ENCODE results near the gene YIPF3. TPM values are rescaled to one million over a fixed set of nuclear protein-coding genes. Genes with fewer than 3 reads are reported as not detected.

Gene YIPF3
- total and polyA plus RNA-seq, 9 of the 15 experiments (the other 6 are each of a cell fraction or from before 2014, with no cell fraction given): 27.5 to 75.3 (median 57.6) TPM

DNA sequence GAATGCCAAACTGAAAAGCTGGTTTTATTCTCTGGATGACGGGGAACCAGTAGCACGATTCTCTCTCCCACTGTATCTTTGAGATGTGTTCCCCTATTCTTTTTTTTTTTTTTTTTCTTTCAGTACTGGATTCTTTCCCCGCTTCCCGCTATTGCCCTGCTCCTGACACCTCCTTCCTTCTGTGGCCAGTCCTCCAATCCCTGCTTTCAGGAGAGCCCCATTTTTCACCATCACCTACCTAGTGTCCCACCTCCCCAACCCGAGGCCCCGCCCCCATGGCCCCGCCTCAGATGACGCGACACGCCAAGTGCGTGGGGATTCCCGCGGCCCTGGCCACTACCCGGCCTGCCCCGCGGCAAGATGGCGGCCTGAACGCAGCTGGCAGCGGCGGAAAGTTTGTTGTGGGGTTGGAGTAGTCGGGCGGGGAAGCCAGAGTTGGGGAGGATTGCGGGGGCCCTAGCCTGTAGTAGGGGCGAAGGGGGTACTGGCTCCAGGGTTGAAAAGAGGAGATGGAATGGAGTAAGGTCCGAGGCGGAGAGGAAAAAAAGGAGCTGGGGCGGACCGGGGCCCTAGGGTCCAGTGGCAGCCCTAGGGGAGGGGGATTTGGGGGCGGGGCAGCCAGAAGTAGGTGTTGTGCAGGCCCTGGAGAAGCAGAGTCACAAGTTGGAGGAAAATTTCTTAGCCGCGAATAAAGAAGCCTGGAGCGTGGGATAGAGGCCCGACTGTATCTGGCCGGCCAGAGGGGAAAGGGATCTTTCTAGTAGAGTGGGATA lies 39.3 kb downstream of the YIPF3 start, which contains the start of gene TJAP1 (continued):
- TF ChIP-seq ZNF407 (IDR thresholded peaks at IDR 0.05; ENCODE audit: low read depth) (no peak), ARHGAP35 (IDR thresholded peaks at IDR 0.05; ENCODE audit: partially characterized antibody) (no peak), ZNF217 (CRISPR knock-in tag; IDR thresholded peaks at IDR 0.05) (no peak), CCNT2 (IDR thresholded peaks at IDR 0.05; ENCODE audit: borderline replicate concordance, extremely low read depth, insufficient read length, low read depth, low read length) (peak; percentile 68), POLR2G (IDR thresholded peaks at IDR 0.05; ENCODE audit: low read depth, low read length) (peak; percentile 99), ASH1L (IDR thresholded peaks at IDR 0.05; ENCODE audit: borderline replicate concordance, low read depth, partially characterized antibody) (no peak), U2AF2 (optimal IDR thresholded peaks at IDR 0.05; ENCODE audit: low read depth, low read length) (no peak), KLF16 (IDR thresholded peaks at IDR 0.05) (no peak), FIP1L1 (IDR thresholded peaks at IDR 0.05; ENCODE audit: low read depth, low read length, poor library complexity, severe bottlenecking) (no peak), ZNF316 (IDR thresholded peaks at IDR 0.05) (no peak), ZNF589 (CRISPR knock-in tag; IDR thresholded peaks at IDR 0.05; ENCODE audit: low read depth) (no peak), POLR2B (IDR thresholded peaks at IDR 0.05; ENCODE audit: low read depth, partially characterized antibody) (peak; percentile 94), MTF1 (CRISPR knock-in tag; IDR thresholded peaks at IDR 0.05; ENCODE audit: borderline replicate concordance) (no peak), MXI1 (IDR thresholded peaks at IDR 0.05; ENCODE audit: low read depth, low read length) (0 out of 2 replicates have a peak, but pooled peaks have one; percentile 12), WHSC1 (IDR thresholded peaks at IDR 0.05; ENCODE audit: low read length) (no peak)
- TF ChIP-seq, protein P1, sequence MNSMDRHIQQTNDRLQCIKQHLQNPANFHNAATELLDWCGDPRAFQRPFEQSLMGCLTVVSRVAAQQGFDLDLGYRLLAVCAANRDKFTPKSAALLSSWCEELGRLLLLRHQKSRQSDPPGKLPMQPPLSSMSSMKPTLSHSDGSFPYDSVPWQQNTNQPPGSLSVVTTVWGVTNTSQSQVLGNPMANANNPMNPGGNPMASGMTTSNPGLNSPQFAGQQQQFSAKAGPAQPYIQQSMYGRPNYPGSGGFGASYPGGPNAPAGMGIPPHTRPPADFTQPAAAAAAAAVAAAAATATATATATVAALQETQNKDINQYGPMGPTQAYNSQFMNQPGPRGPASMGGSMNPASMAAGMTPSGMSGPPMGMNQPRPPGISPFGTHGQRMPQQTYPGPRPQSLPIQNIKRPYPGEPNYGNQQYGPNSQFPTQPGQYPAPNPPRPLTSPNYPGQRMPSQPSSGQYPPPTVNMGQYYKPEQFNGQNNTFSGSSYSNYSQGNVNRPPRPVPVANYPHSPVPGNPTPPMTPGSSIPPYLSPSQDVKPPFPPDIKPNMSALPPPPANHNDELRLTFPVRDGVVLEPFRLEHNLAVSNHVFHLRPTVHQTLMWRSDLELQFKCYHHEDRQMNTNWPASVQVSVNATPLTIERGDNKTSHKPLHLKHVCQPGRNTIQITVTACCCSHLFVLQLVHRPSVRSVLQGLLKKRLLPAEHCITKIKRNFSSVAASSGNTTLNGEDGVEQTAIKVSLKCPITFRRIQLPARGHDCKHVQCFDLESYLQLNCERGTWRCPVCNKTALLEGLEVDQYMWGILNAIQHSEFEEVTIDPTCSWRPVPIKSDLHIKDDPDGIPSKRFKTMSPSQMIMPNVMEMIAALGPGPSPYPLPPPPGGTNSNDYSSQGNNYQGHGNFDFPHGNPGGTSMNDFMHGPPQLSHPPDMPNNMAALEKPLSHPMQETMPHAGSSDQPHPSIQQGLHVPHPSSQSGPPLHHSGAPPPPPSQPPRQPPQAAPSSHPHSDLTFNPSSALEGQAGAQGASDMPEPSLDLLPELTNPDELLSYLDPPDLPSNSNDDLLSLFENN (IDR thresholded peaks at IDR 0.05; ENCODE audit: low read depth in 2 of 2, low read length in 2 of 2): no peak; a peak in 1 of 4 replicates
